AG10803 (cell line): ENCODE measurements around the gene EYS.

ENCODE experiments used
- DNase-seq: peaks from one replicate; pipeline ENCODE4 v3.0.0; 2010; ENCODE audit warnings: low read depth
- H3K4me3 ChIP-seq: 2 replicates; pipeline ENCODE4 v1.5.1; 2011; ENCODE audit warnings: mild to moderate bottlenecking, low read length, control low read depth
- TF ChIP-seq, protein P1 (sequence below): conservative IDR thresholded peaks from 2 replicates; pipeline ENCODE4 v1.5.1; 2011; ENCODE audit warnings: mild to moderate bottlenecking, low read length, control low read depth, inconsistent platforms

Gene EYS

DNA sequence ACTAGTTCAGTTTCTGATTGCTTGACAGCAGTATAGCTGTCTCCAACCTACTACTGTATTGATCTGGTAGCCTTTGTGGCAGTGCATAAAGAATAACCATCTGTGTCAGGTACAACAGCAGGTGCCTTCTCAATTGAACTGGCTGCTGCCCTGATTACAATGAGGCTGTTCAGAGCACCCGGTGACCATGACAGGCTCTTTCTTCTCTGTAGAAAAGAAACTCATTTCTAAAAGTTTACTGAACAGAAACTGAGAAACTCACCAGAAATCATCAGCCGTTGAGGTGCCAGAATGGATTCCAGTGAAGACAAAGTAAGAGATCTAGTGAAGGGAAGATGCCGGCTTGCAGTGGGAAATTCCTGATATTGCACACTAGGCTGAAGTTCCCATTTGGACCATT lies 1117.1 kb downstream of the EYS start:
- TF ChIP-seq, protein P1, sequence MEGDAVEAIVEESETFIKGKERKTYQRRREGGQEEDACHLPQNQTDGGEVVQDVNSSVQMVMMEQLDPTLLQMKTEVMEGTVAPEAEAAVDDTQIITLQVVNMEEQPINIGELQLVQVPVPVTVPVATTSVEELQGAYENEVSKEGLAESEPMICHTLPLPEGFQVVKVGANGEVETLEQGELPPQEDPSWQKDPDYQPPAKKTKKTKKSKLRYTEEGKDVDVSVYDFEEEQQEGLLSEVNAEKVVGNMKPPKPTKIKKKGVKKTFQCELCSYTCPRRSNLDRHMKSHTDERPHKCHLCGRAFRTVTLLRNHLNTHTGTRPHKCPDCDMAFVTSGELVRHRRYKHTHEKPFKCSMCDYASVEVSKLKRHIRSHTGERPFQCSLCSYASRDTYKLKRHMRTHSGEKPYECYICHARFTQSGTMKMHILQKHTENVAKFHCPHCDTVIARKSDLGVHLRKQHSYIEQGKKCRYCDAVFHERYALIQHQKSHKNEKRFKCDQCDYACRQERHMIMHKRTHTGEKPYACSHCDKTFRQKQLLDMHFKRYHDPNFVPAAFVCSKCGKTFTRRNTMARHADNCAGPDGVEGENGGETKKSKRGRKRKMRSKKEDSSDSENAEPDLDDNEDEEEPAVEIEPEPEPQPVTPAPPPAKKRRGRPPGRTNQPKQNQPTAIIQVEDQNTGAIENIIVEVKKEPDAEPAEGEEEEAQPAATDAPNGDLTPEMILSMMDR = no peak
- no peak overlapping the region for H3K4me3 ChIP-seq
- DNase-seq = no peak

DNA sequence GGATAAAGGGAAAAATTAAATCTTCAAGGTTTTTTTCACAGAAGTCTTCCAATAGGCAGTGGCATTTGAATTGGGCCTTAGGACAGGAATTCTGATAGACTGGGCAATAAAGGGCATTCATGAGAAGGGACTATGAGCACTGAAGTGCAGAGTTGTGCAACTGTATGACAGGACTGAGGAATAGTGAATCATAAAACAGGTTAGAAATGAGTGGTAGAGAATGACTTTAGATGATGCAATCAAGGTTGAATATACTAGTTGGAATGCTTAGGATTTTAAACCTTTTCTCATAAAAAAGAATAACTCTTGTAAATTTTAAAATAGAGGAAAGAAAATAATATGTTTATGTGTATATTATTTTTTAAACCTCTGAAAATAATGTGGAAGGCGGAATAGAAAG lies 1126.7 kb downstream of the EYS start:
- TF ChIP-seq, protein P1 = no peak
- no peak for DNase-seq
- no peak overlapping the region for H3K4me3 ChIP-seq

DNA sequence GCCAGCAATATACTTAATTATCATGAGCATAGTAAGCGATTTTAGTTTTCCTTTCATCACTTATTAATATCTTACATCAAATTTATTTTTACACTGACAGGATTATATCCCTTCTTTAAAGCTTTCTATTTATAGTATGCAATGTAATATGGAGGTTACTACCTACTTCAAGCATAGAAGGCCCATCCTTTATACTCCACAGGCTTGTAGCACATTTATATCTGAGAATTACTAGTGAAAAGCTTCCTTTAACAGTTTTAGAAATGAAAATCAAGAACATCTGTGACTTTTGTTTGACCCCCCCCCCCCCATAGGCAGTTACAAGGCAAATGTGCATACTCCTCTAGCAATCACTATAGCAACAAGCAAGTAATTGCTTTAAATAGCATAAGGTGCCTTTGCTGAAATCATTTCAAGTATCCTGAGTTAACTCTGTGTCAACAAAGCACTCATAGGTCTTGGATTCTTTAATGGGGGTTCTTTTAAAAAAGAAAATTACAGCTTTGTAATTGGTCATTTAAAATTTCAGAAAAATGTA lies 1153.7 kb downstream of the EYS start:
- no peak overlapping the region for H3K4me3 ChIP-seq
- DNase-seq = no peak
- TF ChIP-seq, protein P1 = no peak

DNA sequence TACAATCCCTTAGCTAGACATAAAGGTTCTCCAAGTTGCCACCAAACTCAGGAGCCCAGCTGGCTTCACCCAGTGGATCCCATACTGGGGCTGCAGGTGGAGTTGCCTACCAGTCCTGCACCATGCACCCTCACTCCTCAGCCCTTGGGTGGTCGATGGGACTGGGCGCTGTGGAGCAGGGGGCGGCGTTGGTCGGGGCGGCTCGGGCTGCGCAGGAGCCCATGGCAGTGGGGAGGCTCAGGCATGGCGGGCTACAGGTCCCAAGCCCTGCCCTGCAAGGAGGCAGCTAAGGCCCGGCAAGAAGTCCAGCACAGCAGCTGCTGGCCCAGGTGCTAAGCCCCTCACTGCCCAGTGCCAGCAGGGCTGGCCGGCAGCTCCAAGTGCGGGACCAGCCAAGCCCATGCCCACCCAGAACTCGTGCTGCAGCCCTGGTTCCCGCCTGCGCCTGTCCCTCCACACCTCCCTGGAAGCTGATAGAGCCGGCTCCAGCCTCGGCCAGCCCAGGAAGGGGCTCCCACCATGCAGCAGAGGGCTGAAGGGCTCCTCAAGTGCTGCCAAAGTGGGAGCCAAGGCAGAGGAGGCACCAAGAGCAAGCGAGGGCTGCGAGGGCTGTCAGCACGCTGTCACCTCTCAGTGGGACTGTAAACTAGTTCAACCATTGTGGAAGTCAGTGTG lies 1159.3 kb downstream of the EYS start:
- DNase-seq = no peak
- TF ChIP-seq, protein P1 = no peak
- H3K4me3 ChIP-seq = no peak overlapping the region

DNA sequence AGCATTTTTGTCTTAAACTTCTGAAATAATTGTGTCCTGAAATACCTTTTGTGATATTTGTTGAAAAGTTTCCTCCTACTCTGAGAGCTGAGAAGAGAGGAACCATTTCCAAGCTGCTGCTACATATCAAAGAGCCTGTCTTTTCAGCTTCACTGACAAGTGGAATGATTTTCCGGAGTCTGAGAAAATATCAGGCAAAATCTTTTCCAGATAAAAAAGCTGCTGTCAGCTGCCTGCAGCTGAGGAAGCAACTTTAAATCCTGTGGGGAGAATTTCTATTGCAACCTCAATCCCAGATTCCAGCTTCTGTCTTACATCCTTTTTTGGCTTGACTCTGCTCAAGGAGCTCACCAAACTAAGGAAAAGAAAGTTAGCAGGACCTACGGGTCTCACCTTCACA lies 1167.1 kb downstream of the EYS start:
- TF ChIP-seq, protein P1 = no peak

DNA sequence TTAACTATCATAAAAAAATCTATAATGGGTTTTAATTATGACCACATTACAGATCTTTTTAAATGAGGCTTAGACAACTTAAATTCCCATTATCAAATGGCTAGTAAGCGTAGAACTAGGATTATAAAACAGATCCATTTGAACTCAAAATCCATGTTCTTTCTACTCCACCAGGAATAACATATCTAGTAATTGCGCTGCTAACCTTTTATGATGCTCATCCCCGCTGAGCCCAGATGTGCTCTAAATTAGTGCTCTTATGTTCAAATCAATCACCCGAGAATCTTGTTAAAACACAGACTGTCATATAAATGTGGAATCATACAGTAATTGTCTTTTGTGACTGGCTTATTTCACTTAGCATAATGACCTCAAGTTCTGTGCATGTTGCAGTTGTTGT lies 1168.3 kb downstream of the EYS start:
- no peak for DNase-seq
- TF ChIP-seq, protein P1 = no peak
- no peak overlapping the region for H3K4me3 ChIP-seq

More for the DNA sequence above, 1167.1 kb downstream of the EYS start:
- H3K4me3 ChIP-seq = no peak overlapping the region
- DNase-seq = no peak

DNA sequence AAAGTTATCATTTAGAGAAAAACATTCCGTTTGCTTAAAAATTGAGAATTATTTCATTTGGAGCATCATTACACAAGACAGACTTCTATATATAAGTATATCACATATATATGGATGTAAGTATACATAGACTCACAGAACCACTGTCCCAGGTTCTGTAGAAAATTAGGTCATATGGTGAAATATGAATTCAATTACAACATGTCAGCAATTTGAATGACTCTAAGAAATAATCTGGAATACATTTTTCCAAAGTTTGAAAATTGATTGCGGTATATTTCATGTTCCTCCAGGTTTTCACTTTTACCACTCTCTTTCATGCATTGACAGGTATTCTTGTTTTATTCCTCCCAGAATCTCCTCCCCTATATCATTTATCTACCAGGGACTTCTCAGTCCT lies 1179.1 kb downstream of the EYS start:
- no peak for DNase-seq
- TF ChIP-seq, protein P1 = no peak
- no peak overlapping the region for H3K4me3 ChIP-seq
